HG03097 (cell line): ENCODE data around the gene CAMK4.

Source experiments
- ATAC-seq: cut with Tn5 transposase; IDR thresholded peaks from one replicate; pipeline ENCODE4 v1.9.1; 2021; ENCODE audit not compliant: unreplicated experiment, low FRiP score

Gene CAMK4

GRCh38 chr5:111228520-111229220, 4.5 kb downstream of the CAMK4 start:
- ATAC-seq = no peak

- no peak for ATAC-seq
These were observed 5.1 kb downstream of the CAMK4 start for GRCh38 chr5:111229221-111229835.

- peak; percentile 32 for ATAC-seq
These were observed 6.0 kb downstream of the CAMK4 start for GRCh38 chr5:111229871-111230810.

GRCh38 chr5:111231119-111231518, 6.9 kb downstream of the CAMK4 start:
- ATAC-seq = no peak

GRCh38 chr5:111232311-111233051, 8.3 kb downstream of the CAMK4 start:
- ATAC-seq = no peak

GRCh38 chr5:111233052-111233374, 8.8 kb downstream of the CAMK4 start:
- ATAC-seq = no peak

GRCh38 chr5:111234125-111234524, 9.9 kb downstream of the CAMK4 start:
- no peak for ATAC-seq

GRCh38 chr5:111235635-111236034, 11.5 kb downstream of the CAMK4 start:
- ATAC-seq = no peak

GRCh38 chr5:111236348-111236747, 12.2 kb downstream of the CAMK4 start:
- ATAC-seq = no peak

- ATAC-seq = no peak
These were observed 12.8 kb downstream of the CAMK4 start for GRCh38 chr5:111236995-111237394.

GRCh38 chr5:111237470-111237869, 13.3 kb downstream of the CAMK4 start:
- no peak for ATAC-seq

- ATAC-seq = no peak
These were observed 14.4 kb downstream of the CAMK4 start for GRCh38 chr5:111238431-111239225.

- no peak for ATAC-seq
These were observed 17.5 kb downstream of the CAMK4 start for GRCh38 chr5:111241696-111242095.

GRCh38 chr5:111242606-111243005, 18.4 kb downstream of the CAMK4 start:
- ATAC-seq = no peak

- no peak for ATAC-seq
These were observed 19.1 kb downstream of the CAMK4 start for GRCh38 chr5:111243318-111243717.

- no peak for ATAC-seq
These were observed 21.5 kb downstream of the CAMK4 start for GRCh38 chr5:111245654-111246053.

- ATAC-seq = no peak
These were observed 22.3 kb downstream of the CAMK4 start for GRCh38 chr5:111246459-111246858.

GRCh38 chr5:111248571-111248970, 24.4 kb downstream of the CAMK4 start:
- no peak for ATAC-seq

- ATAC-seq = no peak
These were observed 27.7 kb downstream of the CAMK4 start for GRCh38 chr5:111251921-111252320.
